OCI-LY1 (cell line): ENCODE measurements around the gene CAPRIN1.

Experiments used
- H2AFZ ChIP-seq: fragments of 200-600 bp; sonication (generic), shearing (Covaris generic); 2 replicates; pipeline ENCODE4 v1.6.0; 2014; ENCODE audit warnings: antibody characterized with exemption, mild to moderate bottlenecking, low read length
- H3F3A ChIP-seq: fragments of 200-600 bp; sonication (generic), shearing (Covaris generic); 2 replicates; pipeline ENCODE4 v1.6.0; 2014; ENCODE audit warnings: mild to moderate bottlenecking, antibody characterized with exemption, low read length, moderate library complexity; ENCODE audit not compliant: insufficient read depth
- H3K27ac ChIP-seq: fragments of 200-600 bp; sonication (generic); 2 replicates; pipeline ENCODE4 v1.5.1; 2014; ENCODE audit warnings: low read length, mixed run types, mild to moderate bottlenecking, low read depth; ENCODE audit not compliant: poor library complexity, severe bottlenecking
- H3K27me3 ChIP-seq: fragments of 200-600 bp; sonication (generic); 2 replicates; pipeline ENCODE4 v1.6.0; 2014; ENCODE audit warnings: antibody characterized with exemption, mild to moderate bottlenecking, low read length, moderate library complexity; ENCODE audit not compliant: insufficient read depth
- H3K36me3 ChIP-seq: fragments of 200-600 bp; sonication (generic); 2 replicates; pipeline ENCODE4 v1.6.1; 2014; ENCODE audit warnings: mild to moderate bottlenecking, antibody characterized with exemption, low read length, moderate library complexity, mixed read lengths; ENCODE audit not compliant: insufficient read depth
- H3K4me1 ChIP-seq: fragments of 200-600 bp; sonication (generic); 2 replicates; pipeline ENCODE4 v1.5.1; 2014; ENCODE audit warnings: mild to moderate bottlenecking, low read length, moderate library complexity; ENCODE audit not compliant: insufficient read depth, severe bottlenecking
- H3K4me2 ChIP-seq: fragments of 200-600 bp; sonication (generic), shearing (Covaris generic); 2 replicates; pipeline ENCODE4 v1.6.1; 2014; ENCODE audit warnings: low read length
- H3K4me3 ChIP-seq: fragments of 200-600 bp; sonication (generic); 2 replicates; pipeline ENCODE4 v1.5.1; 2014; ENCODE audit warnings: low read length, low read depth, mild to moderate bottlenecking, mixed read lengths; ENCODE audit not compliant: poor library complexity, severe bottlenecking
- H3K79me2 ChIP-seq: fragments of 200-600 bp; shearing (Covaris generic); 2 replicates; pipeline ENCODE4 v1.6.1; 2016; ENCODE audit warnings: mixed run types, low read length, mixed read lengths; ENCODE audit not compliant: insufficient read depth
- H3K9ac ChIP-seq: fragments of 200-600 bp; sonication (generic), shearing (Covaris generic); 2 replicates; pipeline ENCODE4 v1.6.1; 2014; ENCODE audit warnings: mild to moderate bottlenecking, low read length, mixed read lengths
- H3K9me2 ChIP-seq: fragments of 200-600 bp; sonication (generic), shearing (Covaris generic); 2 replicates; pipeline ENCODE4 v1.6.1; 2014; ENCODE audit warnings: low read depth, mild to moderate bottlenecking, low read length, mixed read lengths
- H3K9me3 ChIP-seq: fragments of 200-600 bp; shearing (Covaris generic); 2 replicates; pipeline ENCODE4 v1.6.1; 2014; ENCODE audit warnings: low read length, mixed read lengths
- H4K20me1 ChIP-seq: fragments of 200-600 bp; sonication (generic), shearing (Covaris generic); 2 replicates; pipeline ENCODE4 v1.6.0; 2016; ENCODE audit warnings: mild to moderate bottlenecking, low read length; ENCODE audit not compliant: insufficient read depth
- EZH2 ChIP-seq: fragments of 200-600 bp; sonication (generic), shearing (Covaris generic); IDR thresholded peaks from 2 replicates; pipeline ENCODE4 v1.8.0; 2017; ENCODE audit warnings: borderline replicate concordance, mixed run types, mild to moderate bottlenecking, antibody characterized with exemption, low read length, moderate library complexity, mixed read lengths
- TF ChIP-seq, protein P1 (sequence below): fragments of 200-600 bp; sonication (generic), shearing (Covaris generic); IDR thresholded peaks from 2 replicates; pipeline ENCODE4 v1.5.1; 2017; ENCODE audit warnings: mild to moderate bottlenecking, antibody characterized with exemption, low read length, moderate library complexity, mixed read lengths

Gene CAPRIN1

DNA sequence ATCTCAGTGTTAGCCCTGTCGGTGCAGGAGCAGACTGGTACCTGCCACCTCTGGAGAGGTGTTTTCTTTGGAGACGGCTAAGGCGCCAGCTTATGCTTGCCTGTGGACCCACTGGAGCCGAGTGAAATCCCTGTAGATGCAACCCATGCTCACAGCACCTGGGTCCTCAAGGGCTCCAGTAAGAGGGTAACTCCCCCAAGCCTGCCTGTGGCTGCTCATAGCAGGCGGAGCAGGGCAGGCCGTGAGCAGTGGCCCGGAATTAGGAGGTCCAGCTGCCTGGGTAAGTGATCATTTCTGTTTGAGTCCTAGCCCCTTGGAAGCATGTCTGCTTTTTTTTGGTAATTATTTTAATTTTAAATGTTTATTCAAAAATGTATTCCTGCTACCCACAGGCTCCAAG is 97.7 kb downstream of the CAPRIN1 start:
- Histone ChIP-seq H3K4me1 (no peaks in the 10 kb centered on the region), H3K9me3 (no peaks in the 10 kb centered on the region), H3K9me2 (no peaks in the 10 kb centered on the region), H2AFZ (no peak overlapping the region), H3K4me3 (no peak overlapping the region), H3K36me3 (peaks cover 83% of the 10 kb centered on the region), H3K27me3 (no peaks in the 10 kb centered on the region), H3K79me2 (no peaks in the 10 kb centered on the region), H3K9ac (no peak overlapping the region), H4K20me1 (no peaks in the 10 kb centered on the region), H3K27ac (no peak overlapping the region), H3F3A (no peaks in the 10 kb centered on the region), H3K4me2 (no peak overlapping the region)
- TF ChIP-seq, protein P1, sequence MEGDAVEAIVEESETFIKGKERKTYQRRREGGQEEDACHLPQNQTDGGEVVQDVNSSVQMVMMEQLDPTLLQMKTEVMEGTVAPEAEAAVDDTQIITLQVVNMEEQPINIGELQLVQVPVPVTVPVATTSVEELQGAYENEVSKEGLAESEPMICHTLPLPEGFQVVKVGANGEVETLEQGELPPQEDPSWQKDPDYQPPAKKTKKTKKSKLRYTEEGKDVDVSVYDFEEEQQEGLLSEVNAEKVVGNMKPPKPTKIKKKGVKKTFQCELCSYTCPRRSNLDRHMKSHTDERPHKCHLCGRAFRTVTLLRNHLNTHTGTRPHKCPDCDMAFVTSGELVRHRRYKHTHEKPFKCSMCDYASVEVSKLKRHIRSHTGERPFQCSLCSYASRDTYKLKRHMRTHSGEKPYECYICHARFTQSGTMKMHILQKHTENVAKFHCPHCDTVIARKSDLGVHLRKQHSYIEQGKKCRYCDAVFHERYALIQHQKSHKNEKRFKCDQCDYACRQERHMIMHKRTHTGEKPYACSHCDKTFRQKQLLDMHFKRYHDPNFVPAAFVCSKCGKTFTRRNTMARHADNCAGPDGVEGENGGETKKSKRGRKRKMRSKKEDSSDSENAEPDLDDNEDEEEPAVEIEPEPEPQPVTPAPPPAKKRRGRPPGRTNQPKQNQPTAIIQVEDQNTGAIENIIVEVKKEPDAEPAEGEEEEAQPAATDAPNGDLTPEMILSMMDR = no peak
- no peak for TF ChIP-seq EZH2

DNA sequence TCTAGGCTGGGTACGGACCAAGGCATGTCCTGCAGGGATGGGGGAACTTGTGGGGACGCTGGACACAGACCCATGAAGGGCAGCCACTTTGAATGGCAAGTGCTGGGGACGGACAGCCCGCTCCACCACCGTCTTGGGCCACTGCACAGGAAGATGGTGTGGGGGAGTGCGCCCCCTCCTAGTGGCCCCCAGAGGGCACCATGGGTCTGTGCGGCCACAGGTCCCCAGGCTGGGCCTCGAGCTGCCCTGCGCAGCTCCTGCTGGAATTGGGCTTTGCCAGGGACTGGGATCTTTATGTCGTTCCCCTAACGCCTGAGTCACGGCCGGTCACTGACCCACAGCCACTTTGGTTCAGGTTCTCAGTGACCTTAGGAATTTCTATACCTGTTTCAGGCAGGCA is 98.3 kb downstream of the CAPRIN1 start:
- H4K20me1 ChIP-seq = no peaks in the 10 kb centered on the region
- H3K27me3 ChIP-seq = no peaks in the 10 kb centered on the region
- H3K9me2 ChIP-seq = no peaks in the 10 kb centered on the region
- no peaks in the 10 kb centered on the region for H3K4me1 ChIP-seq
- H3F3A ChIP-seq = no peaks in the 10 kb centered on the region
- H3K4me3 ChIP-seq = no peak overlapping the region
- TF ChIP-seq, protein P1 = no peak
- TF ChIP-seq EZH2 = no peak
- H3K27ac ChIP-seq = no peak overlapping the region
- H3K9me3 ChIP-seq = no peaks in the 10 kb centered on the region
- no peaks in the 10 kb centered on the region for H3K79me2 ChIP-seq
- H2AFZ ChIP-seq = no peak overlapping the region
- H3K9ac ChIP-seq = no peak overlapping the region
- H3K4me2 ChIP-seq = no peak overlapping the region
- peaks cover 83% of the 10 kb centered on the region for H3K36me3 ChIP-seq

DNA sequence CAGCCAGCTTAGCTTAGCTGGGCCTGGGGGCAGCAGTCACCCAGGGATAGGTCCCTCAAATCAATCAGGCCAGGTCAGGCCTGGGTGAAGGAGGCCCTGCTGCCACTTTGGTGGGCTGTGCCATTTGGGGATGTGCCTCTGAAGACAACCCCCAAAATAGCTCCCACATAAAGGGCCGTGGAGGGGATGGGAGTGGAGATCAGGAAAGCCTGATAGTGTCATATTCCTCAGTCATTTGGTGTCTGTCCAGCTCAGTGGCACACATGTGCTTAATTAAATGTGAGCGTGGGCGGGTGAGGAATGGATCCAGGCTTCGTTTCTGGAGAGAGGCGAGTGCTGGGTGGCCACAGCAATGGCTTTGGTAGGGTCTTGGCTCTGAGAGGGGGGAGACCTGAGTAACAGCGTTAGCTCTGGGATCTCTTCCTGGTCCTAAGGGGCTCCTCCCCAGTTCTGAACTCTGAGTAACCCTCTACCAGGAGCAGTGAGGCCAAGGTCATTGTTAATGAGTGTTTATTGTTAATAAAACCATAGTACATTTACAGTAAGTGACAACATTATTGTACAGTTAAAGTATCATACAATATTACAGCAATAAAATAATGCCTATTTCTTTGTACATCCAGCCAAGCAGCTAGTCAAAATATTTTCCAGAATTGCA is 99.1 kb downstream of the CAPRIN1 start:
- Histone ChIP-seq H3K4me1 (no peaks in the 10 kb centered on the region), H3K27me3 (no peaks in the 10 kb centered on the region), H3K79me2 (no peaks in the 10 kb centered on the region), H3K9ac (no peak overlapping the region), H3F3A (no peaks in the 10 kb centered on the region), H3K4me2 (no peak overlapping the region), H3K4me3 (no peak overlapping the region), H3K9me3 (no peaks in the 10 kb centered on the region), H4K20me1 (no peaks in the 10 kb centered on the region), H3K36me3 (peaks cover 77% of the 10 kb centered on the region), H3K9me2 (no peaks in the 10 kb centered on the region), H2AFZ (no peak overlapping the region), H3K27ac (no peak overlapping the region)
- TF ChIP-seq EZH2 = no peak
- TF ChIP-seq, protein P1 = no peak
